Measurements from ENCODE around the gene KLHDC2.

GRCh38 chr14:49769171-49769570 is 1.2 kb downstream of the KLHDC2 start:
- TF ChIP-seq POLR2AphosphoS5 (IDR thresholded peaks at IDR 0.05; ENCODE audit: low read depth, low read length) = no peak
- no peak for TF ChIP-seq CTCF (IDR thresholded peaks at IDR 0.05)
- TF ChIP-seq REST (IDR thresholded peaks at IDR 0.05; ENCODE audit: insufficient read depth in 1 of 2, low read depth in 2 of 2, low read length in 1 of 2) = no peak

All from Panc1 (cell line).